Measurements from ENCODE around the gene RCOR2. TPM values are rescaled to one million over a fixed set of nuclear protein-coding genes. Genes with fewer than 3 reads are reported as not detected.

RCOR2 gene
- total RNA-seq, 6 experiments from 2014 or later: 0.15 TPM; not detected in 5

GRCh38 chr11:63913866-63914830 is 2.8 kb downstream of the RCOR2 start:
- WGBS (ENCODE audit: insufficient coverage, low coverage, low lambda C conversion rate, missing lambda C conversion rate): 90% methylated on average over 13 of the region's 34 CpGs
- intact Hi-C loops (cut with DNase I): no loop called here

GRCh38 chr11:63912678-63913077 is 4.3 kb downstream of the RCOR2 start:
- peaks cover 0 to 10% (median under 1%) of the 10 kb centered on the region in 4 donors for H3K36me3 ChIP-seq
- TF ChIP-seq POLR2A (IDR thresholded peaks at IDR 0.05): no peak
- TF ChIP-seq CTCF (IDR thresholded peaks at IDR 0.05): no peak
- ATAC-seq (no peak), DNase-seq (no peak)
- 83% methylated on average over 2 of the region's 7 CpGs for WGBS (ENCODE audit: insufficient coverage, low coverage, low lambda C conversion rate, missing lambda C conversion rate)
- H3K27ac ChIP-seq: no peak overlapping the region
- H3K4me3 ChIP-seq: no peak overlapping the region
- H3K9me3 ChIP-seq: no peaks in the 10 kb centered on the region
- intact Hi-C loops (cut with DNase I): no loop called here
- H3K4me1 ChIP-seq: peaks cover 0 to 17% (median 6%) of the 10 kb centered on the region in 4 donors
- H3K27me3 ChIP-seq: peaks cover 0 to 5% of the 10 kb centered on the region in 2 donors

More at GRCh38 chr11:63913866-63914830, 2.8 kb downstream of the RCOR2 start:
- peaks cover 0 to 5% of the 10 kb centered on the region in 2 donors for H3K27me3 ChIP-seq
- TF ChIP-seq CTCF (IDR thresholded peaks at IDR 0.05) (no peak), POLR2A (IDR thresholded peaks at IDR 0.05) (no peak)
- H3K4me3 ChIP-seq: no peak overlapping the region
- ATAC-seq (no peak), DNase-seq (no peak)
- H3K4me1 ChIP-seq: peaks cover 0 to 20% (median 9%) of the 10 kb centered on the region in 4 donors
- no peaks in the 10 kb centered on the region for H3K9me3 ChIP-seq
- H3K36me3 ChIP-seq: no peaks in the 10 kb centered on the region
- no peak overlapping the region for H3K27ac ChIP-seq

DNA sequence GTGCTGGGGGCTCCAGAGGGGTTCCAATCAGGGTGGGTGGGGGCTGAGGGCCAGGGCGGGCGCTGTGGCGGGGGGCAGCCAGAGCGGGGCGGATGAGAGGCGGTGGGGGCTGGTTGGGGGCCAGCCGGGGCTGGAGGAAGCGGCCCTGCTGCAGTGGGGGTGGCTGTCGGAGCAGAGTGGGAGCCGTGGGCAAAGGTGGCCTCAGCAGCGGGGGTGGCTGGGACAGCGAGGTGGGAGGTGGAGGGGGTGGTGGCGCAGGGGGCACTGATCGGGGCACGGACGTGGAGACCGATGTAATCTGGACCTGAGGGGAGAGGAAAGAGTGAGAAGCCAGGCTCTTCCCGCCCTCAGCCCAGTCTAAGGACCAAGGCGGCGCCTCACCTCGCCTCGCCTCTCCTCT is 5.1 kb downstream of the RCOR2 start:
- ATAC-seq: no peak
- Histone ChIP-seq H3K4me3 (no peak overlapping the region), H3K36me3 (peaks cover 0 to 12% (median 2%) of the 10 kb centered on the region in 4 donors), H3K4me1 (peaks cover 0 to 10% (median 0%) of the 10 kb centered on the region in 4 donors), H3K27ac (no peak overlapping the region), H3K9me3 (no peaks in the 10 kb centered on the region), H3K27me3 (no peaks in the 10 kb centered on the region)
- intact Hi-C loops (cut with DNase I): no loop called here
- DNase-seq: no peak
- TF ChIP-seq POLR2A (IDR thresholded peaks at IDR 0.05): no peak
- no peak for TF ChIP-seq CTCF (IDR thresholded peaks at IDR 0.05)
- 97% methylated on average over 9 of the region's 22 CpGs for WGBS (ENCODE audit: insufficient coverage, low coverage, low lambda C conversion rate, missing lambda C conversion rate)

DNA sequence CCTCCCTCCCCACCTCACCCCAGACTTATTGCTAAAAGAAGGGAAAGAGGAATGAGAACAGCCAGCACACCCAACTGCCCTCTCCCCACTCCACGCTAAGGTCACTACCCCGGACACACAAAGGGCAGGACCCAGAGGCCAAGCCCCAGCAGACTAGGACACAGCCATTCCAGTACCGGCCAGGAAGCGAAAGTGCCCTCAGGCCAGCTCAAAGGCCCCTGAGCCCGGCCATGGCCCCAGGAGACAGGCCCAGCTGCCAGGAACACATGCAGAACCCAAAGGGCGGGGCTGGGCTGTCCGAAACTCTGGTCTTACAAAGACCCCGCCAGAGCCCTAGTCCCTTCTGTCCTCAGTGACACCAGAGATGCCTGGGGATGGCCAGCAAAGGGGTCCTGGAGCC is 5.5 kb downstream of the RCOR2 start:
- DNase-seq: no peak
- no peak for TF ChIP-seq POLR2A (IDR thresholded peaks at IDR 0.05)
- TF ChIP-seq CTCF (IDR thresholded peaks at IDR 0.05): no peak
- Histone ChIP-seq H3K27ac (no peak overlapping the region), H3K36me3 (peaks cover 0 to 12% (median 2%) of the 10 kb centered on the region in 4 donors), H3K9me3 (no peaks in the 10 kb centered on the region), H3K4me1 (peaks cover 0 to 7% (median 0%) of the 10 kb centered on the region in 4 donors), H3K4me3 (no peak overlapping the region), H3K27me3 (no peaks in the 10 kb centered on the region)
- 21% methylated on average over 2 of the region's 8 CpGs for WGBS (ENCODE audit: insufficient coverage, low coverage, low lambda C conversion rate, missing lambda C conversion rate)
- intact Hi-C loops (cut with DNase I): no loop called here
- ATAC-seq: peak in 1 of 4 donors; percentile 24

Data from right lobe of liver (tissue), 6 donors.